K562 (cell line): ENCODE results near the gene CYTH1. TPM values are rescaled to one million over a fixed set of nuclear protein-coding genes. Genes with fewer than 3 reads are reported as not detected.

Experiments
- ATAC-seq: fragments of 200-7000 bp; cut with Tn5 transposase; 3 replicates; pipeline ENCODE4 v1.9.1; 2020; ENCODE audit warnings: moderate library complexity
- BruUV-seq: library from RNA; stranded (reverse); fragments of 400-500 nt; replicated peaks from 2 replicates; lab custom pipeline; 2021; lab: Mats Ljungman, UMichigan
- CTCF ChIA-PET: fragments of 300-600 bp; formaldehyde crosslinking; extraction: SDS; loops from one replicate; lab custom pipeline; 2021; ENCODE audit warnings: low intra/inter-chr PET ratio; lab: Yijun Ruan, JAX
- POLR2A ChIA-PET: fragments of 300-600, 350-650 bp; sonication (Branson Sonifier 250); formaldehyde crosslinking; extraction: SDS; loops from one replicate; lab custom pipeline; 2021; ENCODE audit warnings: antibody characterized with exemption, inconsistent platforms; lab: Yijun Ruan, JAX
- DNase-seq, 4 experiments: peaks; one replicate each; pipeline versions ENCODE4 v3.0.0 to v3.0.0-alpha.2; 2011 to 2018; ENCODE audit warnings: low spot score in 3 of 4, mixed read lengths in 3 of 4; ENCODE audit errors: extremely low read depth in 1 of 4
- FAIRE-seq: peaks from 2 replicates; lab custom pipeline; 2011; peaks lifted over from hg19 to GRCh38; lab: Jason Lieb, UNC
- H2AFZ ChIP-seq: 2 replicates; pipeline ENCODE4 v1.6.0; 2011; ENCODE audit warnings: low read depth, low read length, control low read depth, inconsistent platforms
- H3K27ac ChIP-seq: fragments of 200-600 bp; 3 replicates; pipeline ENCODE4 v1.8.0; 2011; ENCODE audit warnings: low read depth, mild to moderate bottlenecking, control low read depth, inconsistent platforms, low read length, moderate library complexity, mixed read lengths; ENCODE audit errors: extremely low read depth
- H3K27me3 ChIP-seq, 2 experiments: fragments of 300-600 bp in 1 of 2; 2 replicates in 1 of 2; 3 replicates in 1 of 2; pipeline versions ENCODE4 v1.6.0 to v1.8.0; 2011; ENCODE audit warnings: inconsistent platforms in 2 of 2, low read length in 2 of 2, mild to moderate bottlenecking in 1 of 2, mixed read lengths in 1 of 2, moderate library complexity in 1 of 2; ENCODE audit not compliant: control insufficient read depth in 2 of 2, insufficient read depth in 2 of 2
- H3K36me3 ChIP-seq: fragments of 300-600 bp; 3 replicates; pipeline ENCODE4 v1.8.0; 2011; ENCODE audit warnings: mild to moderate bottlenecking, low read length, inconsistent platforms; ENCODE audit not compliant: control insufficient read depth, insufficient read depth
- H3K4me1 ChIP-seq, 2 experiments: fragments of 200-600 bp in 1 of 2; replicated peaks in 1 of 2; 2 replicates in 1 of 2; 3 replicates in 1 of 2; pipeline versions ENCODE4 v1.5.1 to v1.8.0; 2011; ENCODE audit warnings: inconsistent platforms in 2 of 2, low read length in 2 of 2, mild to moderate bottlenecking in 1 of 2, mixed read lengths in 1 of 2, moderate library complexity in 1 of 2; ENCODE audit not compliant: control insufficient read depth in 2 of 2, insufficient read depth in 2 of 2
- H3K4me2 ChIP-seq: 2 replicates; pipeline ENCODE4 v1.6.1; 2011; ENCODE audit warnings: low read length, control low read depth, inconsistent platforms, mixed read lengths; ENCODE audit not compliant: insufficient read depth
- H3K4me3 ChIP-seq: fragments of 200-600 bp; sonication (generic), shearing (Covaris generic); 2 replicates; pipeline ENCODE4 v1.5.1; 2016; ENCODE audit warnings: control low read depth, inconsistent platforms
- H3K79me2 ChIP-seq: fragments of 200-600 bp; 3 replicates; pipeline ENCODE4 v1.8.0; 2011; ENCODE audit warnings: low read length, inconsistent platforms; ENCODE audit not compliant: control insufficient read depth, insufficient read depth
- H3K9ac ChIP-seq, 2 experiments: 2 replicates each; pipeline versions ENCODE4 v1.6.0 to v1.6.1; 2011; ENCODE audit warnings: low read depth in 2 of 2, low read length in 2 of 2, control low read depth in 1 of 2, inconsistent platforms in 1 of 2, mild to moderate bottlenecking in 1 of 2, mixed read lengths in 1 of 2; ENCODE audit not compliant: insufficient read depth in 1 of 2
- H3K9me1 ChIP-seq: one replicate; pipeline ENCODE4 v1.6.0; 2011; ENCODE audit warnings: inconsistent platforms, mild to moderate bottlenecking, low read length, moderate library complexity; ENCODE audit not compliant: control insufficient read depth, insufficient read depth
- H3K9me3 ChIP-seq: replicated peaks from 2 replicates; pipeline ENCODE4 v1.5.1; 2011; ENCODE audit warnings: low read depth, low read length, inconsistent platforms; ENCODE audit not compliant: control insufficient read depth, insufficient read depth
- H4K20me1 ChIP-seq: replicated peaks from 2 replicates; pipeline ENCODE4 v1.6.1; 2011; ENCODE audit warnings: low read length, inconsistent platforms, mixed read lengths; ENCODE audit not compliant: control insufficient read depth, insufficient read depth
- ATF7 ChIP-seq: fragments of 450-650 bp; IDR thresholded peaks from 2 replicates; pipeline ENCODE4 v1.7.1; 2014; ENCODE audit warnings: mild to moderate bottlenecking, moderate library complexity
- DMBX1 ChIP-seq: fragments of 250-450 bp; sonication (Bioruptor Pico); IDR thresholded peaks from 2 replicates; pipeline ENCODE4 v1.8.0; 2022; ENCODE audit warnings: inconsistent platforms, mild to moderate bottlenecking, moderate library complexity, borderline replicate concordance
- EHMT2 ChIP-seq: fragments of 450-650 bp; IDR thresholded peaks from 2 replicates; pipeline ENCODE4 v1.6.1; 2018; ENCODE audit warnings: antibody characterized with exemption
- ELF2 ChIP-seq: fragments of 250-450 bp; sonication (Bioruptor Pico); IDR thresholded peaks from 2 replicates; pipeline ENCODE4 v1.5.0; 2021; ENCODE audit warnings: mild to moderate bottlenecking
- GABPB1 ChIP-seq: sonication (generic); formaldehyde crosslinking; IDR thresholded peaks from 2 replicates; pipeline ENCODE4 v1.8.0; 2022; ENCODE audit warnings: mild to moderate bottlenecking, missing genetic modification reagents
- HNRNPUL1 ChIP-seq: fragments of 200-400 bp; formaldehyde crosslinking; IDR thresholded peaks from 2 replicates; pipeline ENCODE4 v1.6.1; 2017; ENCODE audit warnings: low read length
- KLF10 ChIP-seq: fragments of 250-450 bp; sonication (Bioruptor Pico); IDR thresholded peaks from 2 replicates; pipeline ENCODE4 v1.6.1; 2021; ENCODE audit warnings: matching md5 sums
- RBM22 ChIP-seq: fragments of 200-400 bp; formaldehyde crosslinking; IDR thresholded peaks from 2 replicates; pipeline ENCODE4 v1.6.1; 2018; ENCODE audit warnings: low read length, low read depth; ENCODE audit not compliant: poor library complexity, severe bottlenecking
- RFX7 ChIP-seq: fragments of 250-450 bp; sonication (Bioruptor Pico); IDR thresholded peaks from 2 replicates; pipeline ENCODE4 v1.5.1; 2021; ENCODE audit warnings: mild to moderate bottlenecking
- RREB1 ChIP-seq: fragments of 250-450 bp; sonication (Bioruptor Pico); IDR thresholded peaks from 2 replicates; pipeline ENCODE4 v1.4.0; 2020
- ZNF696 ChIP-seq: fragments of 250-450 bp; sonication (Bioruptor Pico); conservative IDR thresholded peaks from 2 replicates; pipeline ENCODE4 v1.4.0; 2020; ENCODE audit warnings: mild to moderate bottlenecking, moderate library complexity
- whole genome bisulfite sequencing: fragments of 100-300 bp; shearing (Covaris generic); methylation state at CpG from one replicate; pipeline ENCODE4 v1.1.6; 2016; ENCODE audit warnings: low coverage, mixed read lengths; ENCODE audit not compliant: insufficient coverage; ENCODE audit errors: missing lambda C conversion rate; 5-methylcytosine and 5-hydroxymethylcytosine counted together
- in situ Hi-C: fragments of 300-500 bp; cut with MboI; formaldehyde crosslinking; loops from 4 replicates; pipeline ENCODE4 v1.15.0; 2018; ENCODE audit warnings: inconsistent platforms, mixed read lengths
- intact Hi-C: fragments of 100-400 bp; cut with micrococcal nuclease; formaldehyde crosslinking; loops from 2 replicates; pipeline ENCODE4 v1.14.2; 2022
- polyA plus RNA-seq, 8 experiments: library from polyadenylated mRNA; depleted of rRNA in 4 of 8; stranded (reverse) in 5 of 8; unstranded in 3 of 8; fragments of >200 nt; fragmentation: Nextera tagmentation in 2 of 8; fragmentation: Illumina TruSeq in 1 of 8; extraction: Ambion mirVana in 2 of 8; extraction: Trizol in 1 of 8; gene quantifications; 2 replicates each; pipeline versions ENCODE4 v1.2.1 to v1.2.3, GENCODE V29; 2011 to 2014; ENCODE audit warnings: inconsistent platforms in 1 of 8, missing spikeins in 1 of 8
- total RNA-seq, 7 experiments: library from RNA; depleted of rRNA in 6 of 7; stranded (reverse); fragments of >200 nt in 6 of 7; fragmentation: Illumina TruSeq in 2 of 7; extraction: Trizol in 2 of 7; gene quantifications; 2 replicates each; pipeline versions ENCODE4 v1.2.1 to v1.2.3, GENCODE V29; 2011 to 2021; ENCODE audit warnings: low replicate concordance in 1 of 7
- TF ChIP-seq, protein P1 (sequence below): fragments of 250-450 bp; sonication (Bioruptor Pico); IDR thresholded peaks from 2 replicates; pipeline ENCODE4 v1.4.0; 2020
- TF ChIP-seq, protein P2 (sequence below): fragments of 200-800 bp; sonication (Bioruptor generic); IDR thresholded peaks from 2 replicates; pipeline ENCODE4 v1.6.1; 2017; ENCODE audit warnings: missing genetic modification characterization, missing compliant biosample characterization

Gene CYTH1
- total and polyA plus RNA-seq, 9 of the 15 experiments (the other 6 are each of a cell fraction or from before 2014, with no cell fraction given): 0.52 to 27.7 (median 16.8) TPM

- 90% methylated on average over 24 of the region's 26 CpGs for WGBS
- H2AFZ ChIP-seq: no peak overlapping the region
- peaks cover 39% of the 10 kb centered on the region; the same call in 2 of the 3 replicates for H3K36me3 ChIP-seq
- ChIA-PET POLR2A (interaction anchor here (0.8 kb wide), 1 partner anchor 10 kb away, joined by 4 read pairs; no protein-coding TSS in a partner anchor), CTCF (no interaction called here)
- DNase-seq: no peak
- no peak overlapping the region for H3K4me2 ChIP-seq
- 0 out of 2 replicates have a peak, but pooled peaks cover 3% of the 10 kb centered on the region for H4K20me1 ChIP-seq
- no peak overlapping the region for H3K4me3 ChIP-seq
- H3K79me2 ChIP-seq: no peaks in the 10 kb centered on the region
- in situ Hi-C loops: no loop called here
- peaks cover 0 to 11% of the 10 kb centered on the region in 2 experiments; a peak in 1 of 5 replicates for H3K4me1 ChIP-seq
- H3K27ac ChIP-seq: no peak overlapping the region
- intact Hi-C loops: no loop called here
- no TSS peak for BruUV-seq
- H3K9ac ChIP-seq: no peak overlapping the region
- no peak for FAIRE-seq
- no peaks in the 10 kb centered on the region for H3K9me1 ChIP-seq
- no peaks in the 10 kb centered on the region for H3K27me3 ChIP-seq
- no peak for ATAC-seq
- H3K9me3 ChIP-seq: no peaks in the 10 kb centered on the region
- TF ChIP-seq DMBX1 (CRISPR knock-in tag) (no peak), ELF2 (CRISPR knock-in tag) (no peak), ATF7 (no peak), GABPB1 (CRISPR knock-in tag) (no peak), ZNF696 (CRISPR knock-in tag) (no peak), KLF10 (CRISPR knock-in tag) (no peak), HNRNPUL1 (no peak), RREB1 (CRISPR knock-in tag) (no peak), RBM22 (no peak), RFX7 (no peak), EHMT2 (no peak)
- TF ChIP-seq, protein P1, sequence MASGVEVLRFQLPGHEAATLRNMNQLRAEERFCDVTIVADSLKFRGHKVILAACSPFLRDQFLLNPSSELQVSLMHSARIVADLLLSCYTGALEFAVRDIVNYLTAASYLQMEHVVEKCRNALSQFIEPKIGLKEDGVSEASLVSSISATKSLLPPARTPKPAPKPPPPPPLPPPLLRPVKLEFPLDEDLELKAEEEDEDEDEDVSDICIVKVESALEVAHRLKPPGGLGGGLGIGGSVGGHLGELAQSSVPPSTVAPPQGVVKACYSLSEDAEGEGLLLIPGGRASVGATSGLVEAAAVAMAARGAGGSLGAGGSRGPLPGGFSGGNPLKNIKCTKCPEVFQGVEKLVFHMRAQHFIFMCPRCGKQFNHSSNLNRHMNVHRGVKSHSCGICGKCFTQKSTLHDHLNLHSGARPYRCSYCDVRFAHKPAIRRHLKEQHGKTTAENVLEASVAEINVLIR (CRISPR knock-in tag): no peak
- TF ChIP-seq, protein P2, sequence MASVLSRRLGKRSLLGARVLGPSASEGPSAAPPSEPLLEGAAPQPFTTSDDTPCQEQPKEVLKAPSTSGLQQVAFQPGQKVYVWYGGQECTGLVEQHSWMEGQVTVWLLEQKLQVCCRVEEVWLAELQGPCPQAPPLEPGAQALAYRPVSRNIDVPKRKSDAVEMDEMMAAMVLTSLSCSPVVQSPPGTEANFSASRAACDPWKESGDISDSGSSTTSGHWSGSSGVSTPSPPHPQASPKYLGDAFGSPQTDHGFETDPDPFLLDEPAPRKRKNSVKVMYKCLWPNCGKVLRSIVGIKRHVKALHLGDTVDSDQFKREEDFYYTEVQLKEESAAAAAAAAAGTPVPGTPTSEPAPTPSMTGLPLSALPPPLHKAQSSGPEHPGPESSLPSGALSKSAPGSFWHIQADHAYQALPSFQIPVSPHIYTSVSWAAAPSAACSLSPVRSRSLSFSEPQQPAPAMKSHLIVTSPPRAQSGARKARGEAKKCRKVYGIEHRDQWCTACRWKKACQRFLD: no peak
Observed at GRCh38 chr17:78676412-78677302, 105.4 kb downstream of the CYTH1 start.
